Ascending aorta (tissue), 2 donors: ENCODE results near the gene GAL3ST1. TPM values are rescaled to one million over a fixed set of nuclear protein-coding genes. Genes with fewer than 3 reads are reported as not detected.

Source experiments
- DNase-seq, 2 donors: peaks; one replicate each; pipeline ENCODE4 v3.0.0-alpha.2; 2019; ENCODE audit warnings: low spot score in 2 of 2
- H3K27ac ChIP-seq, 2 donors: fragments of 200-600 bp; sonication (generic); one replicate each; pipeline ENCODE4 v1.5.1; 2016 to 2017; ENCODE audit warnings: mild to moderate bottlenecking in 1 of 2
- H3K27me3 ChIP-seq: fragments of 200-600 bp; sonication (generic); one replicate; pipeline ENCODE4 v1.5.1; 2017
- H3K36me3 ChIP-seq, 2 donors: fragments of 200-600 bp; sonication (generic); one replicate each; pipeline ENCODE4 v1.5.1; 2016
- H3K4me1 ChIP-seq, 2 donors: fragments of 200-600 bp; sonication (generic); one replicate each; pipeline ENCODE4 v1.5.1; 2016 to 2017; ENCODE audit warnings: mild to moderate bottlenecking in 1 of 2
- H3K4me3 ChIP-seq, 2 donors: fragments of 200-600 bp; sonication (generic); one replicate each; pipeline ENCODE4 v1.5.1; 2016 to 2017; ENCODE audit warnings: mild to moderate bottlenecking in 1 of 2
- H3K9me3 ChIP-seq, 2 donors: fragments of 200-600 bp; sonication (generic); one replicate each; pipeline ENCODE4 v1.5.1; 2016
- CTCF ChIP-seq, 3 experiments: fragments of 200-600 bp in 2 of 3; fragments of 450-650 bp in 1 of 3; sonication (generic) in 2 of 3; IDR thresholded peaks; one replicate each; pipeline ENCODE4 v1.5.1; 2016 to 2019; ENCODE audit warnings: antibody characterized with exemption in 3 of 3, mild to moderate bottlenecking in 1 of 3, moderate library complexity in 1 of 3
- intact Hi-C: fragments of 100-400 bp; cut with DNase I; formaldehyde crosslinking; loops from one replicate; pipeline ENCODE4 v1.15.1; 2023
- total RNA-seq: library from RNA; depleted of rRNA; stranded (reverse); fragments of >200 nt; gene quantifications from one replicate; pipeline ENCODE4 v1.1.0, GENCODE V29; 2016

Gene GAL3ST1
- total RNA-seq, 1 donor from 2014 or later = not detected

GRCh38 chr22:30511109-30511508 lies 63.4 kb downstream of the GAL3ST1 start:
- no peaks in the 10 kb centered on the region for H3K27me3 ChIP-seq
- H3K9me3 ChIP-seq = no peaks in the 10 kb centered on the region
- no peaks in the 10 kb centered on the region for H3K4me1 ChIP-seq
- no peak for DNase-seq
- no peaks in the 10 kb centered on the region for H3K36me3 ChIP-seq
- no peak for TF ChIP-seq CTCF (IDR thresholded peaks at IDR 0.05)
- H3K4me3 ChIP-seq = no peak overlapping the region
- intact Hi-C loops = no loop called here
- no peak overlapping the region for H3K27ac ChIP-seq

- Histone ChIP-seq H3K36me3 (no peaks in the 10 kb centered on the region), H3K4me3 (no peak overlapping the region), H3K27me3 (no peaks in the 10 kb centered on the region), H3K9me3 (no peaks in the 10 kb centered on the region), H3K27ac (no peak overlapping the region), H3K4me1 (no peaks in the 10 kb centered on the region)
- no peak for DNase-seq
- no peak for TF ChIP-seq CTCF (IDR thresholded peaks at IDR 0.05)
- intact Hi-C loops = no loop called here
These were observed 66.2 kb downstream of the GAL3ST1 start for GRCh38 chr22:30508216-30508615.

- Histone ChIP-seq H3K27ac (no peak overlapping the region), H3K4me3 (no peak overlapping the region), H3K27me3 (no peaks in the 10 kb centered on the region), H3K36me3 (no peaks in the 10 kb centered on the region), H3K9me3 (no peaks in the 10 kb centered on the region), H3K4me1 (no peaks in the 10 kb centered on the region)
- DNase-seq = no peak
- no peak for TF ChIP-seq CTCF (IDR thresholded peaks at IDR 0.05)
- intact Hi-C loops = no loop called here
These were observed 66.8 kb downstream of the GAL3ST1 start for GRCh38 chr22:30507670-30508069.

GRCh38 chr22:30506507-30506968 lies 67.9 kb downstream of the GAL3ST1 start:
- no peaks in the 10 kb centered on the region for H3K36me3 ChIP-seq
- no peaks in the 10 kb centered on the region for H3K27me3 ChIP-seq

More at GRCh38 chr22:30506507-30506968, 67.9 kb downstream of the GAL3ST1 start:
- Histone ChIP-seq H3K27ac (no peak overlapping the region), H3K4me1 (no peaks in the 10 kb centered on the region), H3K9me3 (no peaks in the 10 kb centered on the region), H3K4me3 (no peak overlapping the region)
- DNase-seq = no peak
- intact Hi-C loops = no loop called here
- TF ChIP-seq CTCF (IDR thresholded peaks at IDR 0.05) = no peak

Other genes starting within 250 kb of the GAL3ST1 start
- 107 TPM for gene TBC1D10A, start 247.7 kb downstream of the GAL3ST1 start, total RNA-seq
- 92.9 TPM for gene SF3A1, start 217.8 kb downstream of the GAL3ST1 start, total RNA-seq
- gene CCDC157, start 217.7 kb downstream of the GAL3ST1 start, total RNA-seq = 7.0 TPM
- 6.7 TPM for gene RNF215, start 187.3 kb downstream of the GAL3ST1 start, total RNA-seq
- gene SEC14L2, start 177.6 kb downstream of the GAL3ST1 start, total RNA-seq = 3.0 TPM
- 4.5 TPM for gene MTFP1, start 148.9 kb downstream of the GAL3ST1 start, total RNA-seq
- gene SEC14L3, start 102.6 kb downstream of the GAL3ST1 start, total RNA-seq = not detected
- not detected for gene SEC14L4, start 69.0 kb downstream of the GAL3ST1 start, total RNA-seq
- not detected for gene SEC14L6, start 27.9 kb downstream of the GAL3ST1 start, total RNA-seq
- 24.7 TPM for gene PES1, start 17.2 kb upstream of the GAL3ST1 start, total RNA-seq
- 56.8 TPM for gene TCN2, start 32.5 kb upstream of the GAL3ST1 start, total RNA-seq
- gene SLC35E4, start 61.1 kb upstream of the GAL3ST1 start, total RNA-seq = 38.1 TPM
- gene DUSP18, start 93.2 kb upstream of the GAL3ST1 start, total RNA-seq = 0.21 TPM
- gene OSBP2, start 120.2 kb upstream of the GAL3ST1 start, total RNA-seq = 0.53 TPM